Dermis lymphatic vessel endothelial cell (primary cell): ENCODE results near the gene MAPKAP1. TPM values are rescaled to one million over a fixed set of nuclear protein-coding genes. Genes with fewer than 3 reads are reported as not detected.

ENCODE experiments used
- total RNA-seq: library from RNA; depleted of rRNA; stranded (reverse); fragments of >200 nt; gene quantifications from 2 replicates; pipeline ENCODE4 v1.2.1, GENCODE V29; 2014

Gene MAPKAP1
- 45.7 and 51.1 TPM in 2 replicates for total RNA-seq

DNA sequence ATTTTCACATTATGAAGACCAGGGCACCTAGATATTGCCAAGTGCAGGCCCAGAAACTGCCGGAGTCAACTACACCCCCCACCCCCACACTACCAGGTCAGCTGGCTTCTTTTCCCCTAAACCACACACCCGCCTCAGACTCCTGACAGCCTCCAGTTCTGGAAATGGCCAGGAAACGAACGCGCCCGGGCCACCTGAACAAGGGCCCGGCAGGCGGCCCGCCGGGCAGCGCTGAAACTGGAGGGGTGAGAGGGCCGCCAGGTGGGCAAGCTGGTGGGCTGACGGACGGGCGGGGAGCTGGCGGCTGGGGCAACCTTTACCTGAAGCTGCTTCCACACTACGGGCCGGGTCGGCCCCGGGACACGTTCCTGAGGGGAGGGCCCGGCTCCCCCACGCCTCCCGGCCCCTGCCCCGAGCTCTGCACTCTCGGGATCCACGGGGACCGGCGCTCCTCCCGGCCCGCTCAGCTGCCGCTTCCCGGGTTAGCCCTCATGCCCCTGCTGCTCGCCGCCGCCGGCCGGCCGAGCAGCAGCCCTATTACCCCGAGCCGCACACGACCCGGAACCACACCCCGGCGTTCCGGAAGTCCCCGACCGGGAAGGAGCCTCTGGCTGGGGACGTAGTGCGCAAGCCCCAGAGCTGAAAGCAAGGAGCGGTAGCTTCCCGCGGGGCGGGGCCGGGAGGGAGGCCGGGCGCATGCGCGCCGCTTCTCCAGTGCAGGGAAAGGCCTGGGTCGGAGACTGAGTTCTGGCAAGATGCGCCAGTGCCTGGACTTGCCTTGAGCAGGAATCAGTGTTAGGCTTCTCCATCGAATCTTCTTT is at the start of gene MAPKAP1:
MAPKAP1 (minus strand) TSS at position 558 of the 821 bp plus-strand sequence. CDS start 34,634 bp downstream, outside the sequence.

DNA sequence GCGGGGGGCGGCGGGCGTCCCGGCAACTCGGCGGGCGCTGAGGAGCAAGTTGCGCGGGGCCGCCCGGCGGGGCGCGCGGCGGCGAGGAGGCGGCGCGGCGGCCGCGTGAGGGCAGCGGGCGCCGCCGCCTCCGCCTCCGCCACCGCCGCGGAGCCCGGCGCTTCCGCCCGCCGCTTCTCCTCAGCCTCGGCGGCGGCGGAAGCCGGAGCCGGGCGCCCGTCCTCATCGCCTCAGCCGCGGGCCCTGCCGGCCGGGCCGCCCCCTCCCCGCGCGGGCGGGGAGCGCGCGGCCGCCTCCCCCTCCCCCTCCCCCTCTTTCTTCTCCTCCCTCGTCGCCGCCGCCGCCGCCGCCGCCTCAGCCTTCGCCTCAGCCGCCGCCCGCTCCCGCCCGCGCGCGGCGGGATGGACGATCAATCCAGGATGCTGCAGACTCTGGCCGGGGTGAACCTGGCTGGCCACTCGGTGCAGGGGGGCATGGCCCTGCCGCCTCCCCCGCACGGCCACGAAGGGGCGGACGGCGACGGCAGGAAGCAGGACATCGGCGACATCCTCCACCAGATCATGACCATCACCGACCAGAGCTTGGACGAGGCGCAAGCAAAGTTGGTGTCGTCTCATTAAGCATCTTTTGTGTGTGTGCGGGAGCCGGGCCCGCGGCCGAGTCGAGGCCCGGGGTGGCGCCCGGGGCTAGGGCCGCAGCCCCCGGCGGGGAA is 40.2 kb upstream of the MAPKAP1 start, which contains the start of gene PBX3:
PBX3 (plus strand) TSS at position 321 of the 712 bp plus-strand sequence.

Other genes with a start within 250 kb of the MAPKAP1 start
- gene PBX3, start 40.2 kb upstream of the MAPKAP1 start, total RNA-seq: 4.0 and 6.1 TPM in 2 replicates